Mucosa of stomach (tissue), 1 donor: ENCODE measurements around the gene TSPYL1.
"Not testable (repeated sequence)": the region's sequence is repeated elsewhere in the genome, so short reads cannot be mapped to it uniquely, and the experiment has no call there.

ENCODE experiments used
- H3K27me3 ChIP-seq: one replicate; pipeline ENCODE4 v1.7.0; 2013; ENCODE audit warnings: mild to moderate bottlenecking, low read length; ENCODE audit not compliant: control insufficient read depth, insufficient read depth
- H3K36me3 ChIP-seq: one replicate; pipeline ENCODE4 v1.7.0; 2013; ENCODE audit warnings: low read length; ENCODE audit not compliant: control insufficient read depth, insufficient read depth
- H3K4me1 ChIP-seq: one replicate; pipeline ENCODE4 v1.7.0; 2013; ENCODE audit warnings: mild to moderate bottlenecking, low read length; ENCODE audit not compliant: control insufficient read depth, insufficient read depth
- H3K4me3 ChIP-seq: one replicate; pipeline ENCODE4 v1.7.0; 2013; ENCODE audit warnings: low read length
- H3K9ac ChIP-seq: one replicate; pipeline ENCODE4 v1.7.0; 2013; ENCODE audit warnings: mild to moderate bottlenecking, low read length, moderate library complexity
- H3K9me3 ChIP-seq: one replicate; pipeline ENCODE4 v1.7.0; 2013; ENCODE audit warnings: mild to moderate bottlenecking, low read length, moderate library complexity; ENCODE audit not compliant: control insufficient read depth
- donor health status: Pancreatic carcinoma.

Gene TSPYL1

GRCh38 chr6:116291701-116292396 is 12.1 kb upstream of the TSPYL1 start:
- Histone ChIP-seq H3K4me3 (no peak overlapping the region), H3K27me3 (no peaks in the 10 kb centered on the region), H3K9ac (no peak overlapping the region), H3K9me3 (no peaks in the 10 kb centered on the region), H3K36me3 (no peaks in the 10 kb centered on the region), H3K4me1 (no peaks in the 10 kb centered on the region)

- no peak overlapping the region for H3K4me3 ChIP-seq
- no peaks in the 10 kb centered on the region for H3K27me3 ChIP-seq
- no peaks in the 10 kb centered on the region for H3K36me3 ChIP-seq
- no peaks in the 10 kb centered on the region for H3K9me3 ChIP-seq
- H3K9ac ChIP-seq: no peak overlapping the region
- no peaks in the 10 kb centered on the region for H3K4me1 ChIP-seq
Measured at GRCh38 chr6:116290799-116291198, 11.1 kb upstream of the TSPYL1 start.

GRCh38 chr6:116289876-116290275 is 10.1 kb upstream of the TSPYL1 start:
- Histone ChIP-seq H3K9me3 (no peaks in the 10 kb centered on the region), H3K9ac (no peak overlapping the region), H3K4me3 (no peak overlapping the region), H3K36me3 (no peaks in the 10 kb centered on the region), H3K27me3 (no peaks in the 10 kb centered on the region), H3K4me1 (no peaks in the 10 kb centered on the region)

- H3K9ac ChIP-seq: no peak overlapping the region
- H3K36me3 ChIP-seq: no peaks in the 10 kb centered on the region
- no peaks in the 10 kb centered on the region for H3K27me3 ChIP-seq
- no peak overlapping the region for H3K4me3 ChIP-seq
- no peaks in the 10 kb centered on the region for H3K4me1 ChIP-seq
- H3K9me3 ChIP-seq: no peaks in the 10 kb centered on the region
Measured at GRCh38 chr6:116287689-116288282, 8.1 kb upstream of the TSPYL1 start.

- Histone ChIP-seq H3K4me3 (no peak overlapping the region), H3K9me3 (no peaks in the 10 kb centered on the region), H3K9ac (no peak overlapping the region), H3K36me3 (no peaks in the 10 kb centered on the region), H3K4me1 (no peaks in the 10 kb centered on the region), H3K27me3 (no peaks in the 10 kb centered on the region)
Measured at GRCh38 chr6:116286773-116287358, 7.1 kb upstream of the TSPYL1 start.

GRCh38 chr6:116284984-116285383 is 5.3 kb upstream of the TSPYL1 start:
- H3K4me3 ChIP-seq, H3K36me3 ChIP-seq, H3K9me3 ChIP-seq, H3K27me3 ChIP-seq, H3K9ac ChIP-seq, H3K4me1 ChIP-seq: not testable (repeated sequence)

GRCh38 chr6:116283191-116283590 is 3.5 kb upstream of the TSPYL1 start:
- no peaks in the 10 kb centered on the region for H3K36me3 ChIP-seq
- H3K4me1 ChIP-seq: peaks cover 11% of the 10 kb centered on the region
- H3K9ac ChIP-seq: no peak overlapping the region
- no peak overlapping the region for H3K4me3 ChIP-seq
- no peaks in the 10 kb centered on the region for H3K27me3 ChIP-seq
- H3K9me3 ChIP-seq: no peaks in the 10 kb centered on the region

- Histone ChIP-seq H3K27me3 (no peaks in the 10 kb centered on the region), H3K4me3 (no peak overlapping the region), H3K4me1 (peaks cover 16% of the 10 kb centered on the region), H3K36me3 (no peaks in the 10 kb centered on the region), H3K9ac (no peak overlapping the region), H3K9me3 (no peaks in the 10 kb centered on the region)
Measured at GRCh38 chr6:116282698-116283097, 3.0 kb upstream of the TSPYL1 start.

GRCh38 chr6:116280933-116281316 is 1.2 kb upstream of the TSPYL1 start:
- Histone ChIP-seq H3K9ac (no peak overlapping the region), H3K27me3 (no peaks in the 10 kb centered on the region), H3K4me1 (peaks cover 20% of the 10 kb centered on the region), H3K9me3 (no peaks in the 10 kb centered on the region), H3K36me3 (no peaks in the 10 kb centered on the region), H3K4me3 (peak overlapping the region; percentile 77)

- H3K4me3 ChIP-seq: peak overlapping the region; percentile 77
- no peaks in the 10 kb centered on the region for H3K27me3 ChIP-seq
- no peaks in the 10 kb centered on the region for H3K9me3 ChIP-seq
- peaks cover 20% of the 10 kb centered on the region for H3K4me1 ChIP-seq
- H3K36me3 ChIP-seq: no peaks in the 10 kb centered on the region
- peak overlapping the region; percentile 96 for H3K9ac ChIP-seq
Measured at GRCh38 chr6:116280161-116280932, 617 bp upstream of the TSPYL1 start.

GRCh38 chr6:116278854-116279231 is 887 bp downstream of the TSPYL1 start:
- H3K9ac ChIP-seq: peak overlapping the region; percentile 96
- no peaks in the 10 kb centered on the region for H3K27me3 ChIP-seq
- H3K9me3 ChIP-seq: no peaks in the 10 kb centered on the region
- no peaks in the 10 kb centered on the region for H3K36me3 ChIP-seq
- peak overlapping the region; percentile 77 for H3K4me3 ChIP-seq
- peaks cover 20% of the 10 kb centered on the region for H3K4me1 ChIP-seq

- Histone ChIP-seq H3K36me3 (no peaks in the 10 kb centered on the region), H3K4me1 (peaks cover 20% of the 10 kb centered on the region), H3K27me3 (no peaks in the 10 kb centered on the region), H3K4me3 (peak overlapping the region; percentile 77), H3K9ac (peak overlapping the region; percentile 96), H3K9me3 (no peaks in the 10 kb centered on the region)
Measured at GRCh38 chr6:116278481-116278829, 1.3 kb downstream of the TSPYL1 start.
